LNCAP (cell line): ENCODE results near the gene PLOD1.

ENCODE experiments used
- CTCF ChIP-seq: fragments of 450-650 bp; IDR thresholded peaks from 2 replicates; pipeline ENCODE4 v1.5.1; 2017; ENCODE audit warnings: mild to moderate bottlenecking

Gene PLOD1

GRCh38 chr1:11944358-11944931 is 9.9 kb downstream of the PLOD1 start:
- TF ChIP-seq CTCF, result no peak

- TF ChIP-seq CTCF, result no peak
Measured at GRCh38 chr1:11946647-11947046, 12.1 kb downstream of the PLOD1 start.

- TF ChIP-seq CTCF, result no peak
Measured at GRCh38 chr1:11948822-11949458, 14.4 kb downstream of the PLOD1 start.

GRCh38 chr1:11951901-11952300 is 17.4 kb downstream of the PLOD1 start:
- no peak for TF ChIP-seq CTCF

GRCh38 chr1:11952455-11953109 is 18.1 kb downstream of the PLOD1 start:
- TF ChIP-seq CTCF, result no peak

- no peak for TF ChIP-seq CTCF
Measured at GRCh38 chr1:11955221-11955620, 20.7 kb downstream of the PLOD1 start.

- TF ChIP-seq CTCF, result no peak
Measured at GRCh38 chr1:11957398-11957797, 22.9 kb downstream of the PLOD1 start.
